K562 (cell line): Measurements from ENCODE around the gene TREM1. TPM values are rescaled to one million over a fixed set of nuclear protein-coding genes. Genes with fewer than 3 reads are reported as not detected.

ENCODE experiments used
- ATAC-seq: fragments of 200-7000 bp; cut with Tn5 transposase; 3 replicates; pipeline ENCODE4 v1.9.1; 2020; ENCODE audit warnings: moderate library complexity
- BruUV-seq: library from RNA; stranded (reverse); fragments of 400-500 nt; replicated peaks from 2 replicates; lab custom pipeline; 2021; lab: Mats Ljungman, UMichigan
- CTCF ChIA-PET: fragments of 300-600 bp; formaldehyde crosslinking; extraction: SDS; loops from one replicate; lab custom pipeline; 2021; ENCODE audit warnings: low intra/inter-chr PET ratio; lab: Yijun Ruan, JAX
- POLR2A ChIA-PET: fragments of 300-600, 350-650 bp; sonication (Branson Sonifier 250); formaldehyde crosslinking; extraction: SDS; loops from one replicate; lab custom pipeline; 2021; ENCODE audit warnings: antibody characterized with exemption, inconsistent platforms; lab: Yijun Ruan, JAX
- DNase-seq, 4 experiments: peaks; one replicate each; pipeline versions ENCODE4 v3.0.0 to v3.0.0-alpha.2; 2011 to 2018; ENCODE audit warnings: low spot score in 3 of 4, mixed read lengths in 3 of 4; ENCODE audit errors: extremely low read depth in 1 of 4
- FAIRE-seq: peaks from 2 replicates; lab custom pipeline; 2011; peaks lifted over from hg19 to GRCh38; lab: Jason Lieb, UNC
- H2AFZ ChIP-seq: 2 replicates; pipeline ENCODE4 v1.6.0; 2011; ENCODE audit warnings: low read depth, low read length, control low read depth, inconsistent platforms
- H3K27ac ChIP-seq: fragments of 200-600 bp; 3 replicates; pipeline ENCODE4 v1.8.0; 2011; ENCODE audit warnings: low read depth, mild to moderate bottlenecking, control low read depth, inconsistent platforms, low read length, moderate library complexity, mixed read lengths; ENCODE audit errors: extremely low read depth
- H3K27me3 ChIP-seq, 2 experiments: fragments of 300-600 bp in 1 of 2; 2 replicates in 1 of 2; 3 replicates in 1 of 2; pipeline versions ENCODE4 v1.6.0 to v1.8.0; 2011; ENCODE audit warnings: inconsistent platforms in 2 of 2, low read length in 2 of 2, mild to moderate bottlenecking in 1 of 2, mixed read lengths in 1 of 2, moderate library complexity in 1 of 2; ENCODE audit not compliant: control insufficient read depth in 2 of 2, insufficient read depth in 2 of 2
- H3K36me3 ChIP-seq: fragments of 300-600 bp; 3 replicates; pipeline ENCODE4 v1.8.0; 2011; ENCODE audit warnings: mild to moderate bottlenecking, low read length, inconsistent platforms; ENCODE audit not compliant: control insufficient read depth, insufficient read depth
- H3K4me1 ChIP-seq, 2 experiments: fragments of 200-600 bp in 1 of 2; replicated peaks in 1 of 2; 2 replicates in 1 of 2; 3 replicates in 1 of 2; pipeline versions ENCODE4 v1.5.1 to v1.8.0; 2011; ENCODE audit warnings: inconsistent platforms in 2 of 2, low read length in 2 of 2, mild to moderate bottlenecking in 1 of 2, mixed read lengths in 1 of 2, moderate library complexity in 1 of 2; ENCODE audit not compliant: control insufficient read depth in 2 of 2, insufficient read depth in 2 of 2
- H3K4me2 ChIP-seq: 2 replicates; pipeline ENCODE4 v1.6.1; 2011; ENCODE audit warnings: low read length, control low read depth, inconsistent platforms, mixed read lengths; ENCODE audit not compliant: insufficient read depth
- H3K4me3 ChIP-seq: fragments of 200-600 bp; sonication (generic), shearing (Covaris generic); 2 replicates; pipeline ENCODE4 v1.5.1; 2016; ENCODE audit warnings: control low read depth, inconsistent platforms
- H3K79me2 ChIP-seq: fragments of 200-600 bp; 3 replicates; pipeline ENCODE4 v1.8.0; 2011; ENCODE audit warnings: low read length, inconsistent platforms; ENCODE audit not compliant: control insufficient read depth, insufficient read depth
- H3K9ac ChIP-seq, 2 experiments: 2 replicates each; pipeline versions ENCODE4 v1.6.0 to v1.6.1; 2011; ENCODE audit warnings: low read depth in 2 of 2, low read length in 2 of 2, control low read depth in 1 of 2, inconsistent platforms in 1 of 2, mild to moderate bottlenecking in 1 of 2, mixed read lengths in 1 of 2; ENCODE audit not compliant: insufficient read depth in 1 of 2
- H3K9me1 ChIP-seq: one replicate; pipeline ENCODE4 v1.6.0; 2011; ENCODE audit warnings: inconsistent platforms, mild to moderate bottlenecking, low read length, moderate library complexity; ENCODE audit not compliant: control insufficient read depth, insufficient read depth
- H3K9me3 ChIP-seq: replicated peaks from 2 replicates; pipeline ENCODE4 v1.5.1; 2011; ENCODE audit warnings: low read depth, low read length, inconsistent platforms; ENCODE audit not compliant: control insufficient read depth, insufficient read depth
- H4K20me1 ChIP-seq: replicated peaks from 2 replicates; pipeline ENCODE4 v1.6.1; 2011; ENCODE audit warnings: low read length, inconsistent platforms, mixed read lengths; ENCODE audit not compliant: control insufficient read depth, insufficient read depth
- ATF4 ChIP-seq: fragments of 450-650 bp; formaldehyde crosslinking; IDR thresholded peaks from 2 replicates; pipeline ENCODE4 v1.4.0; 2022; ENCODE audit warnings: mild to moderate bottlenecking, moderate library complexity
- E2F4 ChIP-seq: sonication (generic); formaldehyde crosslinking; IDR thresholded peaks from 2 replicates; pipeline ENCODE4 v1.8.0; 2022; ENCODE audit warnings: mild to moderate bottlenecking, low read depth, missing genetic modification reagents
- HDGF ChIP-seq: fragments of 450-650 bp; IDR thresholded peaks from 2 replicates; pipeline ENCODE4 v1.6.1; 2016
- HNRNPL ChIP-seq: fragments of 200-400 bp; formaldehyde crosslinking; IDR thresholded peaks from 2 replicates; pipeline ENCODE4 v1.6.1; 2017; ENCODE audit warnings: low read depth, mild to moderate bottlenecking, low read length
- IRF2 ChIP-seq: sonication (generic); formaldehyde crosslinking; IDR thresholded peaks from 2 replicates; pipeline ENCODE4 v1.8.1; 2022; ENCODE audit warnings: mild to moderate bottlenecking, missing genetic modification reagents
- KHSRP ChIP-seq: fragments of 450-650 bp; IDR thresholded peaks from 2 replicates; pipeline ENCODE4 v1.6.1; 2017
- NR2C2 ChIP-seq, 2 experiments: fragments of 200-800 bp in 1 of 2; sonication (Bioruptor generic) in 1 of 2; sonication (generic) in 1 of 2; formaldehyde crosslinking in 1 of 2; IDR thresholded peaks; 2 replicates each; pipeline versions ENCODE4 v1.6.1 to v1.8.0; 2016 to 2022; ENCODE audit warnings: mild to moderate bottlenecking in 1 of 2, missing compliant biosample characterization in 1 of 2, missing genetic modification characterization in 1 of 2, missing genetic modification reagents in 1 of 2
- POLR2A ChIP-seq: fragments of 450-650 bp; conservative IDR thresholded peaks from 2 replicates; pipeline ENCODE4 v1.6.1; 2016
- RBM14 ChIP-seq: fragments of 200-400 bp; formaldehyde crosslinking; IDR thresholded peaks from 2 replicates; pipeline ENCODE4 v1.6.1; 2018; ENCODE audit warnings: low read depth, mild to moderate bottlenecking, low read length, moderate library complexity, borderline replicate concordance; ENCODE audit not compliant: insufficient read depth
- THRAP3 ChIP-seq: fragments of 450-650 bp; IDR thresholded peaks from 2 replicates; pipeline ENCODE4 v1.6.1; 2016; ENCODE audit warnings: mild to moderate bottlenecking, inconsistent platforms, borderline replicate concordance
- THRB ChIP-seq: fragments of 450-650 bp; formaldehyde crosslinking; conservative IDR thresholded peaks from 2 replicates; pipeline ENCODE4 v1.4.0; 2022; ENCODE audit warnings: mild to moderate bottlenecking, missing genetic modification characterization
- TRIM24 ChIP-seq, 2 experiments: fragments of 450-650 bp; IDR thresholded peaks; 2 replicates each; pipeline ENCODE4 v1.6.1; 2016
- ZBTB9 ChIP-seq: fragments of 450-650 bp; formaldehyde crosslinking; IDR thresholded peaks from 2 replicates; pipeline ENCODE4 v1.4.0; 2020; ENCODE audit warnings: mild to moderate bottlenecking, moderate library complexity
- ZNF133 ChIP-seq: fragments of 250-450 bp; sonication (Bioruptor Pico); IDR thresholded peaks from 2 replicates; pipeline ENCODE4 v1.4.0; 2020; ENCODE audit warnings: mild to moderate bottlenecking
- ZNF561 ChIP-seq: fragments of 450-650 bp; formaldehyde crosslinking; conservative IDR thresholded peaks from 2 replicates; pipeline ENCODE4 v1.4.0; 2020; ENCODE audit warnings: mild to moderate bottlenecking, moderate library complexity
- WGBS: fragments of 100-300 bp; shearing (Covaris generic); methylation state at CpG from one replicate; pipeline ENCODE4 v1.1.6; 2016; ENCODE audit warnings: low coverage, mixed read lengths; ENCODE audit not compliant: insufficient coverage; ENCODE audit errors: missing lambda C conversion rate; 5-methylcytosine and 5-hydroxymethylcytosine counted together
- in situ Hi-C: fragments of 300-500 bp; cut with MboI; formaldehyde crosslinking; loops from 4 replicates; pipeline ENCODE4 v1.15.0; 2018; ENCODE audit warnings: inconsistent platforms, mixed read lengths
- intact Hi-C: fragments of 100-400 bp; cut with micrococcal nuclease; formaldehyde crosslinking; loops from 2 replicates; pipeline ENCODE4 v1.14.2; 2022
- polyA plus RNA-seq, 8 experiments: library from polyadenylated mRNA; depleted of rRNA in 4 of 8; stranded (reverse) in 5 of 8; unstranded in 3 of 8; fragments of >200 nt; fragmentation: Nextera tagmentation in 2 of 8; fragmentation: Illumina TruSeq in 1 of 8; extraction: Ambion mirVana in 2 of 8; extraction: Trizol in 1 of 8; gene quantifications; 2 replicates each; pipeline versions ENCODE4 v1.2.1 to v1.2.3, GENCODE V29; 2011 to 2014; ENCODE audit warnings: inconsistent platforms in 1 of 8, missing spikeins in 1 of 8
- total RNA-seq, 7 experiments: library from RNA; depleted of rRNA in 6 of 7; stranded (reverse); fragments of >200 nt in 6 of 7; fragmentation: Illumina TruSeq in 2 of 7; extraction: Trizol in 2 of 7; gene quantifications; 2 replicates each; pipeline versions ENCODE4 v1.2.1 to v1.2.3, GENCODE V29; 2011 to 2021; ENCODE audit warnings: low replicate concordance in 1 of 7

The TREM1 gene
- total and polyA plus RNA-seq, 9 of the 15 experiments (the other 6 are each of a cell fraction or from before 2014, with no cell fraction given): not detected

GRCh38 chr6:41271901-41272395 lies 14.5 kb downstream of the TREM1 start:
- CTCF ChIA-PET: no interaction called here
- Histone ChIP-seq H2AFZ (no peak overlapping the region), H3K4me3 (no peak overlapping the region), H3K4me1 (no peaks in the 10 kb centered on the region), H3K79me2 (no peaks in the 10 kb centered on the region), H3K4me2 (no peak overlapping the region), H3K27ac (no peak overlapping the region)
- in situ Hi-C loops: no loop called here
- BruUV-seq: no TSS peak
- DNase-seq (no peak), ATAC-seq (no peak)
- POLR2A ChIA-PET: no interaction called here
- TF ChIP-seq ATF4 (CRISPR knock-in tag) (no peak), ZNF133 (CRISPR knock-in tag) (no peak), HDGF (no peak), TRIM24 (IDR thresholded peaks at IDR 0.05) (no peak), RBM14 (no peak), ZNF561 (CRISPR knock-in tag) (no peak), KHSRP (no peak), HNRNPL (no peak), POLR2A (no peak), ZBTB9 (no peak), IRF2 (CRISPR knock-in tag) (no peak), THRB (CRISPR knock-in tag) (no peak), E2F4 (CRISPR knock-in tag) (no peak), NR2C2 (CRISPR knock-in tag; IDR thresholded peaks at IDR 0.05) (no peak), NR2C2 (tag; IDR thresholded peaks at IDR 0.05) (no peak), THRAP3 (no peak)
- TF ChIP-seq, all 486 proteins: peak for 0
- Histone ChIP-seq H3K36me3 (no peaks in the 10 kb centered on the region), H3K9ac (no peak overlapping the region), H3K9me3 (no peaks in the 10 kb centered on the region), H3K9me1 (no peaks in the 10 kb centered on the region), H4K20me1 (no peaks in the 10 kb centered on the region; the same call in 1 of the 2 replicates), H3K27me3 (peaks cover 28 to 55% of the 10 kb centered on the region in 2 experiments; a peak in 4 of 5 replicates)
- 0% methylated on average over 7 of the region's 7 CpGs for WGBS
- FAIRE-seq: no peak
- intact Hi-C loops: no loop called here
